ENCODE data around the gene TUSC2.

DNA sequence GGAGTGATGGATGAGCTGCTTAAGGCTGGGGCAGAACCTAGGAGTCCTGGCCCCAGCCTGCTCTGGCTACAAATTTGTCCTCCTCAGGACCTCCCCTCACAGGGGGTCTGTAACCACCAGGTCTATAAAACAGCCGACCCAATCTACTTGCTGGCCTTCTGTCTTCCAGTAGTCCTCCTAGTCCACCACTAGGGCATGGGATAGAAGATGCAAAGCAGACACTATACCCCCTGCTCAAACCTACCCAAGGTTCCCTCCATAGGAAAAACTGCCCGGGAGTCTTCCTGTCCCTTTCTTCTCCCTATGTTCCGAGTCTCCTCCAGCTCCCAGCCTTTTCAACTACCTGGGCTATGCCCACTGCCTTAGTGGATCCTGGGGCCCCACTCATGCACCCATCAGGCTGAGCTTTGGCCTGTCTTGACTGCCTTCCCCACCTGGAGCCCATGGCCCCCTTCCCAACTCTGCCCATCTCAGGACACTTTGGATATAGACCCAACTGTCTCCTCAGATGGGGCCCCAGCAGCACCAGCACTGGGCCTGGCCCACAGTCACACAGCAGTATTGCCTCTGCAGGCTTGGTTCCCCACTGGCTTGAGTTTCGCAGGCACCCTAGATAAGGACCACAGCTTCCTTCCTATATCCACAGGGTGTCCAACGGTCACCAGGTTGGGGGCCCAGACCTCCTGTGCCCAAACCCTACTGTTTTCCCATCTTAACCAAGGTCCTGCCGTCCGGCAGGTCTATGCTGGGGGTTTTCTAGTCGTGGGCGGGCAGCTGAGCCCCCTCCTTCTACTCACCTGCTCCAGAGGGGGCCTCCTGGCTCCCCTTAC lies 29.9 kb downstream of the TUSC2 start:
- TF ChIP-seq, protein P1, sequence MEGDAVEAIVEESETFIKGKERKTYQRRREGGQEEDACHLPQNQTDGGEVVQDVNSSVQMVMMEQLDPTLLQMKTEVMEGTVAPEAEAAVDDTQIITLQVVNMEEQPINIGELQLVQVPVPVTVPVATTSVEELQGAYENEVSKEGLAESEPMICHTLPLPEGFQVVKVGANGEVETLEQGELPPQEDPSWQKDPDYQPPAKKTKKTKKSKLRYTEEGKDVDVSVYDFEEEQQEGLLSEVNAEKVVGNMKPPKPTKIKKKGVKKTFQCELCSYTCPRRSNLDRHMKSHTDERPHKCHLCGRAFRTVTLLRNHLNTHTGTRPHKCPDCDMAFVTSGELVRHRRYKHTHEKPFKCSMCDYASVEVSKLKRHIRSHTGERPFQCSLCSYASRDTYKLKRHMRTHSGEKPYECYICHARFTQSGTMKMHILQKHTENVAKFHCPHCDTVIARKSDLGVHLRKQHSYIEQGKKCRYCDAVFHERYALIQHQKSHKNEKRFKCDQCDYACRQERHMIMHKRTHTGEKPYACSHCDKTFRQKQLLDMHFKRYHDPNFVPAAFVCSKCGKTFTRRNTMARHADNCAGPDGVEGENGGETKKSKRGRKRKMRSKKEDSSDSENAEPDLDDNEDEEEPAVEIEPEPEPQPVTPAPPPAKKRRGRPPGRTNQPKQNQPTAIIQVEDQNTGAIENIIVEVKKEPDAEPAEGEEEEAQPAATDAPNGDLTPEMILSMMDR (conservative IDR thresholded peaks at IDR 0.05; ENCODE audit: low read depth in 2 of 2) = no peak; a peak in 1 of 4 replicates
- TF ChIP-seq, protein P2, sequence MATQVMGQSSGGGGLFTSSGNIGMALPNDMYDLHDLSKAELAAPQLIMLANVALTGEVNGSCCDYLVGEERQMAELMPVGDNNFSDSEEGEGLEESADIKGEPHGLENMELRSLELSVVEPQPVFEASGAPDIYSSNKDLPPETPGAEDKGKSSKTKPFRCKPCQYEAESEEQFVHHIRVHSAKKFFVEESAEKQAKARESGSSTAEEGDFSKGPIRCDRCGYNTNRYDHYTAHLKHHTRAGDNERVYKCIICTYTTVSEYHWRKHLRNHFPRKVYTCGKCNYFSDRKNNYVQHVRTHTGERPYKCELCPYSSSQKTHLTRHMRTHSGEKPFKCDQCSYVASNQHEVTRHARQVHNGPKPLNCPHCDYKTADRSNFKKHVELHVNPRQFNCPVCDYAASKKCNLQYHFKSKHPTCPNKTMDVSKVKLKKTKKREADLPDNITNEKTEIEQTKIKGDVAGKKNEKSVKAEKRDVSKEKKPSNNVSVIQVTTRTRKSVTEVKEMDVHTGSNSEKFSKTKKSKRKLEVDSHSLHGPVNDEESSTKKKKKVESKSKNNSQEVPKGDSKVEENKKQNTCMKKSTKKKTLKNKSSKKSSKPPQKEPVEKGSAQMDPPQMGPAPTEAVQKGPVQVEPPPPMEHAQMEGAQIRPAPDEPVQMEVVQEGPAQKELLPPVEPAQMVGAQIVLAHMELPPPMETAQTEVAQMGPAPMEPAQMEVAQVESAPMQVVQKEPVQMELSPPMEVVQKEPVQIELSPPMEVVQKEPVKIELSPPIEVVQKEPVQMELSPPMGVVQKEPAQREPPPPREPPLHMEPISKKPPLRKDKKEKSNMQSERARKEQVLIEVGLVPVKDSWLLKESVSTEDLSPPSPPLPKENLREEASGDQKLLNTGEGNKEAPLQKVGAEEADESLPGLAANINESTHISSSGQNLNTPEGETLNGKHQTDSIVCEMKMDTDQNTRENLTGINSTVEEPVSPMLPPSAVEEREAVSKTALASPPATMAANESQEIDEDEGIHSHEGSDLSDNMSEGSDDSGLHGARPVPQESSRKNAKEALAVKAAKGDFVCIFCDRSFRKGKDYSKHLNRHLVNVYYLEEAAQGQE (IDR thresholded peaks at IDR 0.05; ENCODE audit: unreplicated experiment) = no peak
- TF ChIP-seq ZNF114 (CRISPR knock-in tag; IDR thresholded peaks at IDR 0.05) (no peak), NANOG (IDR thresholded peaks at IDR 0.05; ENCODE audit: borderline replicate concordance) (no peak), CREB1 (CRISPR knock-in tag; IDR thresholded peaks at IDR 0.05; ENCODE audit: low read depth) (no peak), POLR2AphosphoS5 (IDR thresholded peaks at IDR 0.05; ENCODE audit: low read depth) (no peak), STAT1 (IDR thresholded peaks at IDR 0.05; ENCODE audit: unreplicated experiment) (no peak), JUNB (IDR thresholded peaks at IDR 0.05; ENCODE audit: unreplicated experiment) (no peak), EZH2phosphoT487 (IDR thresholded peaks at IDR 0.05; ENCODE audit: unreplicated experiment) (no peak), EZH2 (IDR thresholded peaks at IDR 0.05; ENCODE audit: low read depth, unreplicated experiment) (no peak)
- TF ChIP-seq, protein P3, sequence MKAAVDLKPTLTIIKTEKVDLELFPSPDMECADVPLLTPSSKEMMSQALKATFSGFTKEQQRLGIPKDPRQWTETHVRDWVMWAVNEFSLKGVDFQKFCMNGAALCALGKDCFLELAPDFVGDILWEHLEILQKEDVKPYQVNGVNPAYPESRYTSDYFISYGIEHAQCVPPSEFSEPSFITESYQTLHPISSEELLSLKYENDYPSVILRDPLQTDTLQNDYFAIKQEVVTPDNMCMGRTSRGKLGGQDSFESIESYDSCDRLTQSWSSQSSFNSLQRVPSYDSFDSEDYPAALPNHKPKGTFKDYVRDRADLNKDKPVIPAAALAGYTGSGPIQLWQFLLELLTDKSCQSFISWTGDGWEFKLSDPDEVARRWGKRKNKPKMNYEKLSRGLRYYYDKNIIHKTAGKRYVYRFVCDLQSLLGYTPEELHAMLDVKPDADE (IDR thresholded peaks at IDR 0.05) = no peak
- TF ChIP-seq, protein P4, sequence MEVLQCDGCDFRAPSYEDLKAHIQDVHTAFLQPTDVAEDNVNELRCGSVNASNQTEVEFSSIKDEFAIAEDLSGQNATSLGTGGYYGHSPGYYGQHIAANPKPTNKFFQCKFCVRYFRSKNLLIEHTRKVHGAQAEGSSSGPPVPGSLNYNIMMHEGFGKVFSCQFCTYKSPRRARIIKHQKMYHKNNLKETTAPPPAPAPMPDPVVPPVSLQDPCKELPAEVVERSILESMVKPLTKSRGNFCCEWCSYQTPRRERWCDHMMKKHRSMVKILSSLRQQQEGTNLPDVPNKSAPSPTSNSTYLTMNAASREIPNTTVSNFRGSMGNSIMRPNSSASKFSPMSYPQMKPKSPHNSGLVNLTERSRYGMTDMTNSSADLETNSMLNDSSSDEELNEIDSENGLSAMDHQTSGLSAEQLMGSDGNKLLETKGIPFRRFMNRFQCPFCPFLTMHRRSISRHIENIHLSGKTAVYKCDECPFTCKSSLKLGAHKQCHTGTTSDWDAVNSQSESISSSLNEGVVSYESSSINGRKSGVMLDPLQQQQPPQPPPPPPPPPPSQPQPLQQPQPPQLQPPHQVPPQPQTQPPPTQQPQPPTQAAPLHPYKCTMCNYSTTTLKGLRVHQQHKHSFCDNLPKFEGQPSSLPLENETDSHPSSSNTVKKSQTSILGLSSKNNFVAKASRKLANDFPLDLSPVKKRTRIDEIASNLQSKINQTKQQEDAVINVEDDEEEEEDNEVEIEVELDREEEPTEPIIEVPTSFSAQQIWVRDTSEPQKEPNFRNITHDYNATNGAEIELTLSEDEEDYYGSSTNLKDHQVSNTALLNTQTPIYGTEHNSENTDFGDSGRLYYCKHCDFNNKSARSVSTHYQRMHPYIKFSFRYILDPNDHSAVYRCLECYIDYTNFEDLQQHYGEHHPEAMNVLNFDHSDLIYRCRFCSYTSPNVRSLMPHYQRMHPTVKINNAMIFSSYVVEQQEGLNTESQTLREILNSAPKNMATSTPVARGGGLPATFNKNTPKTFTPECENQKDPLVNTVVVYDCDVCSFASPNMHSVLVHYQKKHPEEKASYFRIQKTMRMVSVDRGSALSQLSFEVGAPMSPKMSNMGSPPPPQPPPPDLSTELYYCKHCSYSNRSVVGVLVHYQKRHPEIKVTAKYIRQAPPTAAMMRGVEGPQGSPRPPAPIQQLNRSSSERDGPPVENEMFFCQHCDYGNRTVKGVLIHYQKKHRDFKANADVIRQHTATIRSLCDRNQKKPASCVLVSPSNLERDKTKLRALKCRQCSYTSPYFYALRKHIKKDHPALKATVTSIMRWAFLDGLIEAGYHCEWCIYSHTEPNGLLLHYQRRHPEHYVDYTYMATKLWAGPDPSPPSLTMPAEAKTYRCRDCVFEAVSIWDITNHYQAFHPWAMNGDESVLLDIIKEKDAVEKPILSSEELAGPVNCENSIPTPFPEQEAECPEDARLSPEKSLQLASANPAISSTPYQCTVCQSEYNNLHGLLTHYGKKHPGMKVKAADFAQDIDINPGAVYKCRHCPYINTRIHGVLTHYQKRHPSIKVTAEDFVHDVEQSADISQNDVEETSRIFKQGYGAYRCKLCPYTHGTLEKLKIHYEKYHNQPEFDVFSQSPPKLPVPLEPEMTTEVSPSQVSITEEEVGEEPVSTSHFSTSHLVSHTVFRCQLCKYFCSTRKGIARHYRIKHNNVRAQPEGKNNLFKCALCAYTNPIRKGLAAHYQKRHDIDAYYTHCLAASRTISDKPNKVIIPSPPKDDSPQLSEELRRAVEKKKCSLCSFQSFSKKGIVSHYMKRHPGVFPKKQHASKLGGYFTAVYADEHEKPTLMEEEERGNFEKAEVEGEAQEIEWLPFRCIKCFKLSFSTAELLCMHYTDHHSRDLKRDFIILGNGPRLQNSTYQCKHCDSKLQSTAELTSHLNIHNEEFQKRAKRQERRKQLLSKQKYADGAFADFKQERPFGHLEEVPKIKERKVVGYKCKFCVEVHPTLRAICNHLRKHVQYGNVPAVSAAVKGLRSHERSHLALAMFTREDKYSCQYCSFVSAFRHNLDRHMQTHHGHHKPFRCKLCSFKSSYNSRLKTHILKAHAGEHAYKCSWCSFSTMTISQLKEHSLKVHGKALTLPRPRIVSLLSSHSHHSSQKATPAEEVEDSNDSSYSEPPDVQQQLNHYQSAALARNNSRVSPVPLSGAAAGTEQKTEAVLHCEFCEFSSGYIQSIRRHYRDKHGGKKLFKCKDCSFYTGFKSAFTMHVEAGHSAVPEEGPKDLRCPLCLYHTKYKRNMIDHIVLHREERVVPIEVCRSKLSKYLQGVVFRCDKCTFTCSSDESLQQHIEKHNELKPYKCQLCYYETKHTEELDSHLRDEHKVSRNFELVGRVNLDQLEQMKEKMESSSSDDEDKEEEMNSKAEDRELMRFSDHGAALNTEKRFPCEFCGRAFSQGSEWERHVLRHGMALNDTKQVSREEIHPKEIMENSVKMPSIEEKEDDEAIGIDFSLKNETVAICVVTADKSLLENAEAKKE (CRISPR knock-in tag; IDR thresholded peaks at IDR 0.05) = no peak

Data from GM23338 (cell line).